Ovary (tissue), 3 donors: ENCODE results near the gene LAX1.

Source experiments
- CTCF ChIP-seq, 3 donors: fragments of 450-650 bp in 2 of 3; fragments of 200-600 bp in 1 of 3; IDR thresholded peaks; one replicate each; pipeline versions ENCODE4 v1.5.1 to v1.8.0; 2016 to 2022; ENCODE audit warnings: antibody characterized with exemption in 3 of 3, mild to moderate bottlenecking in 1 of 3
- EP300 ChIP-seq: sonication (generic); formaldehyde crosslinking; IDR thresholded peaks from one replicate; pipeline ENCODE4 v1.6.1; 2017; ENCODE audit warnings: antibody characterized with exemption
- donor health status: DM: no; HTN: no; CAD: no.

- TF ChIP-seq EP300 = no peak
- no peak for TF ChIP-seq CTCF (IDR thresholded peaks at IDR 0.05)
Observed at GRCh38 chr1:203768256-203768655, 3.3 kb downstream of the LAX1 start.
